ENCODE results near the gene ALG2.

ALG2 gene

GRCh38 chr9:99172124-99173091, 49.3 kb downstream of the ALG2 start:
- no peak for DNase-seq (ENCODE audit: low read depth)

GRCh38 chr9:99171225-99172123, 50.3 kb downstream of the ALG2 start:
- DNase-seq (ENCODE audit: low read depth): no peak

DNA sequence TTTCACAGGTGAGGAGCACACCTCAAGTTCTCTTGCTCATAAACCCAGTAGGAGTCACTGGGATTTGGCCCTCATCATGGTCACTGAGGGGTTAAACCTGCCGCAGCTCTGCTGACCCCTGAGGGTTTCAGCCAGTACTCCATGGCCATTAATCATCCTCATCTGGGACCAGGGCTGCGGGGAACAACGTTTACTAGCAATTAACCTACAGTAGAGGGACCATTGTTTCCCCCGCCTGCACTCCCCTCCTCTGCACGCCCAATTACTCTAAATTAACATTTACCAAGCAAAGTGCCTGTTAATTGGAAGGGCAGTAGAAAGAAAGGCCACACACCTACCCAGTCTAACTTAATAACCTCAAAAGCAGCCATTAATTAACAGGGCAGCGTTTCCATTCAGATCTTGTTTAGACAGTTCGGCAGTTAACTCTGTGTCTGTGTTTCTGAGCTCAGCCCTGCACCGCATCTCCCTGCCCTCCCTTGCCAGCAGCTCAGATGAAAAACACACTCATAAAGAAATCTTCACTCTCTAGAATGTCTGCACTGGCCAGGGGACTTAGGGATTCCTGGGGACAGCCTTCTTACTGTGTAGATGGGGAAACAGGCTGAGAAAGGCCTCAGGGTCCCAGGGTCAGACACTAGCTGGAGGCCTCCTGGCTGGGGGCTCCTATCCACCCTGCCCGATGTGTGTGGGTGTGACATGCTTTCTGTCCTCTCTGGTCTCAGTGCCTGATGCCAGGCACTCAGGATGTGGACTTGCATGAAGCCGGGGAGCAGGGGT, 51.6 kb downstream of the ALG2 start:
- no peak for DNase-seq (ENCODE audit: low read depth)

GRCh38 chr9:99169086-99169485, 52.7 kb downstream of the ALG2 start:
- DNase-seq (ENCODE audit: low read depth): no peak

DNA sequence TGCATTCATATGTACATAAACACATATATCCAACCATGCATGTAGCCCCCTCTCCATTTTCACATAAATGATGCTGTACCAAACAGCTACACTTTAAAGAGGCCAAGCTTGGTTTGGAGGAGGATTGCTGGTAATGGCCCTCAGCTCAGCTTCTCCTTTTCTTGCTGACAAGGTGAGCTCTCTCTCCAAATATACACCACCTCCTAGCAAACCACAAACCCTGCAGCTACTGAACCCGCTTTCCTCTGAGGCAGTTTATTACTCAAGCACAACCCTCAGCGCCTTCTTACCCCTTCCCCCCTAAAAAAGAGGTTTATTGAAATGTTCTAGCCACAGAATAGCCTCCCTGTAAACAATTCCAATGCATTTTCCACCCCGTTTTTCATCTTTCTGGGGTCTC, 54.0 kb downstream of the ALG2 start:
- no peak for DNase-seq (ENCODE audit: low read depth)

GRCh38 chr9:99167119-99167518, 54.6 kb downstream of the ALG2 start:
- no peak for DNase-seq (ENCODE audit: low read depth)
